Kidney epithelial cell (primary cell): ENCODE measurements around the gene GGT7. TPM values are rescaled to one million over a fixed set of nuclear protein-coding genes. Genes with fewer than 3 reads are reported as not detected.
"Not testable (repeated sequence)": the region's sequence is repeated elsewhere in the genome, so short reads cannot be mapped to it uniquely, and the experiment has no call there.

Experiments
- DNase-seq: peaks from one replicate; pipeline ENCODE4 v3.0.0-alpha.2; 2010; ENCODE audit warnings: low read depth
- H3K27me3 ChIP-seq: 2 replicates; pipeline ENCODE4 v1.6.0; 2011; ENCODE audit warnings: low read length; ENCODE audit not compliant: control insufficient read depth, insufficient read depth
- H3K36me3 ChIP-seq: 2 replicates; pipeline ENCODE4 v1.5.1; 2011; ENCODE audit warnings: low read length; ENCODE audit not compliant: control insufficient read depth, insufficient read depth
- H3K4me3 ChIP-seq: 2 replicates; pipeline ENCODE4 v1.5.1; 2011; ENCODE audit warnings: low read depth, mild to moderate bottlenecking, control low read depth, low read length
- total RNA-seq: library from RNA; depleted of rRNA; stranded (reverse); fragments of >200 nt; gene quantifications from 2 replicates; pipeline ENCODE4 v1.2.3, GENCODE V29; 2015
- TF ChIP-seq, protein P1 (sequence below): IDR thresholded peaks from 2 replicates; pipeline ENCODE4 v1.5.1; 2011; ENCODE audit warnings: mild to moderate bottlenecking, moderate library complexity, low read length, control low read depth, inconsistent platforms; ENCODE audit not compliant: insufficient read depth, poor library complexity, severe bottlenecking

Gene GGT7
- total RNA-seq, 1 donor from 2014 or later, result 8.4 TPM

DNA sequence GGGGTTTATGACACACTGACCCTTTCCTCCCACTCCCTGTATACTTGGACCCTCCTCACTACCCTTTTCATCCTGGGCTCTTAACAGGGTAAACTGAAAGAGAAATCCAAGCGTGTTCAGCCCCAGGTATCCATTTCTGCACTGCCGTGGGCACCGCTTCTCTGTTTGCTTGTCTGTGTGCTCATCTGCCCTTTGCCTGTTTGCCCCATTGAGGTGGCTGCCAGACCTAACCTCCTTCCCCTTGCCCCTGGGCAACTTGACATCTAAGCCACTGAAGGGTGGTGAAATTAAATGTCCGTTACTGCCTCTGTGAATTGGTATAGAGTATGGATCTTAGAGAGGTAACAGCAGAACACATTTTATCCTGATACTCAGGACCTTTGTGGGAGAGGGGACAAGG is 42.5 kb upstream of the GGT7 start:
- Histone ChIP-seq H3K27me3 (no peaks in the 10 kb centered on the region), H3K4me3 (no peak overlapping the region), H3K36me3 (no peaks in the 10 kb centered on the region)
- no peak for DNase-seq
- TF ChIP-seq, protein P1, sequence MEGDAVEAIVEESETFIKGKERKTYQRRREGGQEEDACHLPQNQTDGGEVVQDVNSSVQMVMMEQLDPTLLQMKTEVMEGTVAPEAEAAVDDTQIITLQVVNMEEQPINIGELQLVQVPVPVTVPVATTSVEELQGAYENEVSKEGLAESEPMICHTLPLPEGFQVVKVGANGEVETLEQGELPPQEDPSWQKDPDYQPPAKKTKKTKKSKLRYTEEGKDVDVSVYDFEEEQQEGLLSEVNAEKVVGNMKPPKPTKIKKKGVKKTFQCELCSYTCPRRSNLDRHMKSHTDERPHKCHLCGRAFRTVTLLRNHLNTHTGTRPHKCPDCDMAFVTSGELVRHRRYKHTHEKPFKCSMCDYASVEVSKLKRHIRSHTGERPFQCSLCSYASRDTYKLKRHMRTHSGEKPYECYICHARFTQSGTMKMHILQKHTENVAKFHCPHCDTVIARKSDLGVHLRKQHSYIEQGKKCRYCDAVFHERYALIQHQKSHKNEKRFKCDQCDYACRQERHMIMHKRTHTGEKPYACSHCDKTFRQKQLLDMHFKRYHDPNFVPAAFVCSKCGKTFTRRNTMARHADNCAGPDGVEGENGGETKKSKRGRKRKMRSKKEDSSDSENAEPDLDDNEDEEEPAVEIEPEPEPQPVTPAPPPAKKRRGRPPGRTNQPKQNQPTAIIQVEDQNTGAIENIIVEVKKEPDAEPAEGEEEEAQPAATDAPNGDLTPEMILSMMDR, result no peak

DNA sequence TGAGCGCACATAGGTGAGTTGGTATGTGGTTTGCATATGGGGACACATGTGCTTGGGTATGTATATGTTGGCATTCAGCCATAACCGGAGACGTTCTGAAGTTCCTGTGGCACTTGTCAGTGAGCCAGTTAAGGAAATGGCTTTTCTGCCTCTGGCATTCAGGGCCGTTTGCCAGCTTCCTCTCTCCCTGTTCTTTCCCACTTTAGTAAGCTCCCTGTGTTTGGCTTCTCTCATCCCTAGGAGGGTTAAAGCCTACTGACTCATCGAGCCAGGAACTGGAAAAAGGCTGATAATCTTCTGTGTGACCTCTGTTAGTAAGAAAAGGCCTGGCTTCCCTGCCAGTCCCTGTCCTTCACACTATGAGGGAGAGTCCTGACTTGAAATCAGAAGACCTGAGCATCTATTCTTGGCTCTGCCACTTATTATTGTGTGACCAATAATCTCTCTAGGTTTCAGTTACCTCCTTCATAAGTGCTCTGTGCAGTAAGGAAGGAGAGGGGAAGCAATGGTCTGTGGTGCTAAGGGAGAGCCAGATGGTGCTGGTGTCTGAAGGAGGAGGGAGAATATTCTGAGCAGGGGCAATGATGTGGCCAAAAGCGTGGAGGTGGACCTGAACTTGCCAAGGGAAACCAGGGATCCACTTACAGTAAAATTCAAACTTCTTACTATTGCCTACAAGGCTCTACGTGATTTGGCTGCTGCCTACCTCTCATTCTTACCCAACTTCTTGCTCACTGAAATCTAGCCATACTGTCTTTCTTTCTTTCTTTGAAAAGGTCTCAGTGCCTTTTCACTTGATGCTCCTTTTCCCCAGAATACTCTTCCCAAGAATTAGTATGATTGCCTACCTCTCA is 35.2 kb upstream of the GGT7 start:
- TF ChIP-seq, protein P1, result no peak
- Histone ChIP-seq H3K27me3 (no peaks in the 10 kb centered on the region), H3K4me3 (no peak overlapping the region), H3K36me3 (no peaks in the 10 kb centered on the region)
- DNase-seq, result peak; percentile 79

DNA sequence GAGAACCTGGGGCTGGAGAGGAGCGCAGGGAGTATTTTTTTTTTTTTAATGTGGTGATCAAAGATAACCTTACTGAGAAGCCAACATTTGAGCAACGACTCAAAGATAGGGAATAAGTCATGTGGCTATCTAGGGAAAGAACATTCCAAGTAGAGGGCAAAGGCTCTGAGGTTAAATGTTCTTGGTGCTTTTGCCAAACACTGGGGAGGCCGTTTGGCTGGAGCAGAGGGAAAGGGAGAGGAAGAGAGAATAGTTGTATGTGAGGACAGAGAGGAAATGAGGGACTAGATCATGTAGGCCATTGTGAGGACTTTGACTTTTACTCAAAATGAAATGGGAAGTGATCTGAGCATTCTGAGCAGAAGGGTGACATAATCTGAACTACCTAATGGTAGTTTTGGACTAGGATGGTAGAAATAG is 31.6 kb upstream of the GGT7 start:
- no peaks in the 10 kb centered on the region for H3K36me3 ChIP-seq

DNA sequence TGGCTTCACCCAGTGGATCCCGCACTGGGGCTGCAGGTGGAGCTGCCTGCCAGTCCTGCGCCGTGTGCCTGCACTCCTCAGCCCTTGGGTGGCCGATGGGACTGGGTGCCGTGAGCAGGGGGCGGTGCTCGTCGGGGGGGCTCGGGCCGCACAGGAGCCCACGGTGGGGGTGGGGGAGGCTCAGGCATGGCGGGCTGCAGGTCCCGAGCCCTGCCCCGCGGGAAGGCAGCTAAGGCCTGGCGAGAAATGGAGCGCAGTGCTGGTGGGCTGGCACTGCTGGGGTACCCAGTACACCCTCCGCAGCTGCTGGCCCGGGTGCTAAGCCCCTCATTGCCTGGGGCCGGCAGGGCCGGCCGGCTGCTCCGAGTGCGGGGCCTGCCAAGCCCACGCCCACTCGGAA is 26.1 kb upstream of the GGT7 start:
- DNase-seq, H3K4me3 ChIP-seq, H3K36me3 ChIP-seq, H3K27me3 ChIP-seq: not testable (repeated sequence)

More for the DNA sequence above, 31.6 kb upstream of the GGT7 start:
- H3K27me3 ChIP-seq, result no peaks in the 10 kb centered on the region
- TF ChIP-seq, protein P1, result no peak
- H3K4me3 ChIP-seq, result no peak overlapping the region
- no peak for DNase-seq

DNA sequence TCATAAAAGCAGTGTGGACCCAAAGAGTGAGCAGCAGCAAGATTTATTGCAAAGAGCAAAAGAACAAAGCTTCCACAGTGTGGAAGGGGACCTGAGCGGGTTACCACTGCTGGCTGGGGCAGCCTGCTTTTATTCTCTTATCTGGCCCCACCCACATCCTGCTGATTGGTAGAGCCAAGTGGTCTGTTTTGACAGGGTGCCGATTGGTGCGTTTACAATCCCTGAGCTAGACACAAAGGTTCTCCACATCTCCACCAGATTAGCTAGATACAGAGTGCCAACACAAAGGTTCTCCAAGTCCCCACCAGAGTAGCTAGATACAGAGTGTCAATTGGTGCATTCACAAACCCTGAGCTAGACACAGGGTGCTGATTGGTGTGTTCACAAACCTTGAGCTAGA is 25.5 kb upstream of the GGT7 start:
- not testable (repeated sequence) for H3K36me3 ChIP-seq, H3K4me3 ChIP-seq, DNase-seq, H3K27me3 ChIP-seq

DNA sequence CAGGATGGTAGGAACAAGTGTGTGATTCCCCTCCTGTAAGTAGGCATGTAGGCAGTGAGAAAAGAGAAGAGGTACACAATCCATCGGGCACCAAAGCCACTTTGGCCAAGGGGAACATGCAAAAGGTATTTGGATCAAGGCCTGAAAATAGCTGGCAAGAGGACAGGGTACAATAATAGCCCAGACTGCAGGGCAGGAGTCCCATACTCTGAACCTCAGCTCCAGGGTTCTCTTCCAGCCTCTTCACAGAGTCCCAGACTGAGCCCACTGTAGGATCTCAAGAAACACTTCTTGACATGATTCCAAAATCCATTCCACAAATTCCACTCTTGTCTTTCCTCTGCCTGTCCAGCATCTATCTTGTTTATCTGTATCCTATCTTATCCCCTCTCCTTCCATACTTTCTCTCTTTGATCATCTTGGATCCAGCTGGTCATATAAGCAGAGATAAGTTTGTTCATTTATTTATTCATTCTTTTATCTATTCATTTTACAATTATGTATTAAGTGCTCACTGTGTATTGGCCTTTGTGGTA is 23.5 kb upstream of the GGT7 start:
- no peaks in the 10 kb centered on the region for H3K36me3 ChIP-seq
- no peaks in the 10 kb centered on the region for H3K27me3 ChIP-seq
- H3K4me3 ChIP-seq, result no peak overlapping the region
- TF ChIP-seq, protein P1, result no peak
- no peak for DNase-seq

DNA sequence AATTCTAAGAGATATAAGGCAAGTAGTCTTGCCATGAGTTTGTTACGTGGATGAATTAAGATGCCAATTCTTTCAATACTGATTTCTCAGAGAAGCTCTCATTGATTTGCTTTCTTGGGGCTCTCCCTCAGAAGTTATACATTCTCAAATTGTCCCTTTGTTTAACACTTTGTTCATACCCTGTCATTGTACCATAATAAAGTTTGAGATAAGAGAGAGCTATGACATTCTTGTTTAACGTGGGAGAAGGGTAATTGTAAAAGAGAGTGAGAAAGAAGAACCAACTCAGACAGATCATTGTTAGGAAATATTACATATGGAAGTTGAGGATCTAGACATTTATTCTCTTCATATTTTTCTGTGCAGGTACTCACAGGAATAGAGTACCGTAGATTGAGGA is 22.8 kb upstream of the GGT7 start:
- TF ChIP-seq, protein P1, result no peak
- Histone ChIP-seq H3K4me3 (no peak overlapping the region), H3K36me3 (no peaks in the 10 kb centered on the region), H3K27me3 (no peaks in the 10 kb centered on the region)
- DNase-seq, result no peak
